ENCODE data around the gene SMARCD1. TPM values are rescaled to one million over a fixed set of nuclear protein-coding genes. Genes with fewer than 3 reads are reported as not detected.

SMARCD1 gene
- total and polyA plus RNA-seq, 9 of the 15 experiments (the other 6 are each of a cell fraction or from before 2014, with no cell fraction given): 0.86 to 91.7 (median 48.0) TPM

DNA sequence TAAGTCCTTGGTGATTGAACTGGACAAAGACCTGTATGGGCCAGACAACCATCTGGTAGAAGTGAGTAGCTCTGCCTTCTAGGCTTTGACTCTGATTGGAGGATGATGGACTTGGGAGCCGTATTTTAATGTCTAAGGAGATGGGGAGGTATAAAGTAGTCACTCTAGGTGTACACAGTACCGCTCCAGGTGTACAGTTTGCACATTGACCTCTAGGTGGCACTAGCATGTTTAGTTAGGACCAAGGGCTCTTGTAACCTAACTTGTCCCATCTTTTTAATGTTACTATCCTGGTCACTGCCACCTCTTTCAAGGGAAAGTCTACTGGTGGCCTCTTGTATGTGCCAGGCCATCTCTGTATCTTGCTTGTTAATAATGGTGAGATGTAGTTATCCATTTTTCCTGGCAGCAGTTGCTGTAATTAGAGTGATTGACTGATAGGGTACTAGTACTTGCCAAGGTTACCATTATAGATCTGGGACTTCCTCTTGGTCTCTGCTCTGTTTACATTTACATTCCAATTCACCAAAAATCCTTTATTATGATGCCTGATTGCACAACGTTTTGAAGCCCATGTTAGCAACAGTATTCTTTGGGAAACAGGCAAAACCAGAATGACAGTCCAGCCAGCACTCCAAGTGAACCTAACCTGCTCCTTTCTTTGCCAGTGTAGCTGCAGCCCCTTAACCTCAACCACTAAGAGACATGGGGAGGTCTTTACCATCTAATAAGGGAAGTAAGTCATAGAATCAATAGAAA lies 3.6 kb downstream of the SMARCD1 start:
- H3K27ac ChIP-seq (ENCODE audit: extremely low read depth, low read depth, low read length): no peak overlapping the region
- peaks cover 5 to 11% of the 10 kb centered on the region in 2 experiments; a peak in 3 of 5 replicates for H3K4me1 ChIP-seq (replicated peaks in 1 of 2; ENCODE audit: control insufficient read depth in 2 of 2, insufficient read depth in 2 of 2, low read length in 2 of 2)
- FAIRE-seq: peak; percentile 95
- no peak overlapping the region for H2AFZ ChIP-seq (ENCODE audit: low read depth, low read length)
- BruUV-seq (replicated peaks): no TSS peak
- intact Hi-C loops (cut with micrococcal nuclease) (loop anchor here (1.0 to 5.0 kb wide), 2 partner anchors 87 to 674 kb away; partner anchors contain the start of gene ATF1), in situ Hi-C loops (cut with MboI) (no loop called here)
- H3K4me3 ChIP-seq: no peak overlapping the region
- H4K20me1 ChIP-seq (replicated peaks; ENCODE audit: control insufficient read depth, insufficient read depth, low read length): peaks cover 5% of the 10 kb centered on the region
- H3K36me3 ChIP-seq (ENCODE audit: control insufficient read depth, insufficient read depth, low read length): peaks cover 71% of the 10 kb centered on the region
- POLR2A ChIA-PET: interaction anchor here (0.6 kb wide), 1 partner anchor 23 kb away, joined by 3 read pairs; no protein-coding TSS in a partner anchor
- ATAC-seq: peak; percentile 45
- CTCF ChIA-PET (ENCODE audit: low intra/inter-chr PET ratio): interaction anchor here (1.0 to 2.3 kb wide), 4 partner anchors 23 to 226 kb away, joined by 3 to 24 read pairs (median 5); partner anchors contain the start of gene COX14
- 9% methylated on average over 3 of the region's 3 CpGs for WGBS (ENCODE audit: insufficient coverage, low coverage, missing lambda C conversion rate)
- H3K79me2 ChIP-seq (ENCODE audit: control insufficient read depth, insufficient read depth, low read length): peaks cover 10% of the 10 kb centered on the region
- H3K4me2 ChIP-seq (ENCODE audit: insufficient read depth, low read length): no peak overlapping the region
- no peak overlapping the region for H3K9ac ChIP-seq (ENCODE audit: insufficient read depth in 1 of 2, low read depth in 2 of 2, low read length in 2 of 2)
- peak; percentile 61 to 73 (median 64) for DNase-seq (ENCODE audit: extremely low read depth in 1 of 4, low spot score in 3 of 4)
- H3K9me1 ChIP-seq (ENCODE audit: control insufficient read depth, insufficient read depth, low read length): no peaks in the 10 kb centered on the region
- H3K27me3 ChIP-seq (ENCODE audit: control insufficient read depth in 2 of 2, insufficient read depth in 2 of 2, low read length in 2 of 2): no peaks in the 10 kb centered on the region
- H3K9me3 ChIP-seq (replicated peaks; ENCODE audit: control insufficient read depth, insufficient read depth, low read depth, low read length): no peaks in the 10 kb centered on the region
- TF ChIP-seq CC2D1A (IDR thresholded peaks at IDR 0.05) (no peak), SOX6 (IDR thresholded peaks at IDR 0.05) (no peak), ZNF561 (CRISPR knock-in tag; conservative IDR thresholded peaks at IDR 0.05) (no peak), CEBPB (tag; IDR thresholded peaks at IDR 0.05) (0 out of 2 replicates have a peak, but pooled peaks have one; percentile 25), KLF1 (tag; IDR thresholded peaks at IDR 0.05) (no peak), ZNF408 (CRISPR knock-in tag; IDR thresholded peaks at IDR 0.05; ENCODE audit: low read depth) (no peak), SMC3 (conservative IDR thresholded peaks at IDR 0.05; ENCODE audit: insufficient read depth, low read depth, low read length) (peak; percentile 41; the same call in 1 of the 2 replicates), FOXM1 (IDR thresholded peaks at IDR 0.05; ENCODE audit: low read depth) (no peak), FOXM1 (CRISPR knock-in tag; IDR thresholded peaks at IDR 0.05; ENCODE audit: low read depth) (no peak), GTF2F1 (IDR thresholded peaks at IDR 0.05; ENCODE audit: low read depth, low read length) (no peak)
- TF ChIP-seq, protein P1, sequence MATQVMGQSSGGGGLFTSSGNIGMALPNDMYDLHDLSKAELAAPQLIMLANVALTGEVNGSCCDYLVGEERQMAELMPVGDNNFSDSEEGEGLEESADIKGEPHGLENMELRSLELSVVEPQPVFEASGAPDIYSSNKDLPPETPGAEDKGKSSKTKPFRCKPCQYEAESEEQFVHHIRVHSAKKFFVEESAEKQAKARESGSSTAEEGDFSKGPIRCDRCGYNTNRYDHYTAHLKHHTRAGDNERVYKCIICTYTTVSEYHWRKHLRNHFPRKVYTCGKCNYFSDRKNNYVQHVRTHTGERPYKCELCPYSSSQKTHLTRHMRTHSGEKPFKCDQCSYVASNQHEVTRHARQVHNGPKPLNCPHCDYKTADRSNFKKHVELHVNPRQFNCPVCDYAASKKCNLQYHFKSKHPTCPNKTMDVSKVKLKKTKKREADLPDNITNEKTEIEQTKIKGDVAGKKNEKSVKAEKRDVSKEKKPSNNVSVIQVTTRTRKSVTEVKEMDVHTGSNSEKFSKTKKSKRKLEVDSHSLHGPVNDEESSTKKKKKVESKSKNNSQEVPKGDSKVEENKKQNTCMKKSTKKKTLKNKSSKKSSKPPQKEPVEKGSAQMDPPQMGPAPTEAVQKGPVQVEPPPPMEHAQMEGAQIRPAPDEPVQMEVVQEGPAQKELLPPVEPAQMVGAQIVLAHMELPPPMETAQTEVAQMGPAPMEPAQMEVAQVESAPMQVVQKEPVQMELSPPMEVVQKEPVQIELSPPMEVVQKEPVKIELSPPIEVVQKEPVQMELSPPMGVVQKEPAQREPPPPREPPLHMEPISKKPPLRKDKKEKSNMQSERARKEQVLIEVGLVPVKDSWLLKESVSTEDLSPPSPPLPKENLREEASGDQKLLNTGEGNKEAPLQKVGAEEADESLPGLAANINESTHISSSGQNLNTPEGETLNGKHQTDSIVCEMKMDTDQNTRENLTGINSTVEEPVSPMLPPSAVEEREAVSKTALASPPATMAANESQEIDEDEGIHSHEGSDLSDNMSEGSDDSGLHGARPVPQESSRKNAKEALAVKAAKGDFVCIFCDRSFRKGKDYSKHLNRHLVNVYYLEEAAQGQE (IDR thresholded peaks at IDR 0.05; ENCODE audit: borderline replicate concordance): peak; percentile 58; the same call in 1 of the 2 replicates
- TF ChIP-seq, protein P1 (CRISPR knock-in tag; IDR thresholded peaks at IDR 0.05; ENCODE audit: low read depth): no peak
- TF ChIP-seq, protein P2, sequence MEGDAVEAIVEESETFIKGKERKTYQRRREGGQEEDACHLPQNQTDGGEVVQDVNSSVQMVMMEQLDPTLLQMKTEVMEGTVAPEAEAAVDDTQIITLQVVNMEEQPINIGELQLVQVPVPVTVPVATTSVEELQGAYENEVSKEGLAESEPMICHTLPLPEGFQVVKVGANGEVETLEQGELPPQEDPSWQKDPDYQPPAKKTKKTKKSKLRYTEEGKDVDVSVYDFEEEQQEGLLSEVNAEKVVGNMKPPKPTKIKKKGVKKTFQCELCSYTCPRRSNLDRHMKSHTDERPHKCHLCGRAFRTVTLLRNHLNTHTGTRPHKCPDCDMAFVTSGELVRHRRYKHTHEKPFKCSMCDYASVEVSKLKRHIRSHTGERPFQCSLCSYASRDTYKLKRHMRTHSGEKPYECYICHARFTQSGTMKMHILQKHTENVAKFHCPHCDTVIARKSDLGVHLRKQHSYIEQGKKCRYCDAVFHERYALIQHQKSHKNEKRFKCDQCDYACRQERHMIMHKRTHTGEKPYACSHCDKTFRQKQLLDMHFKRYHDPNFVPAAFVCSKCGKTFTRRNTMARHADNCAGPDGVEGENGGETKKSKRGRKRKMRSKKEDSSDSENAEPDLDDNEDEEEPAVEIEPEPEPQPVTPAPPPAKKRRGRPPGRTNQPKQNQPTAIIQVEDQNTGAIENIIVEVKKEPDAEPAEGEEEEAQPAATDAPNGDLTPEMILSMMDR (IDR thresholded peaks at IDR 0.05 in 2 of 3, conservative IDR thresholded peaks at IDR 0.05 in 1 of 3; ENCODE audit: insufficient read depth in 2 of 3, low read depth in 1 of 3, low read length in 3 of 3): peak; percentile 71 to 82 (median 76)

Measured in K562 (cell line).